H1 (cell line): ENCODE results near the gene LSM14B. TPM values are rescaled to one million over a fixed set of nuclear protein-coding genes. Genes with fewer than 3 reads are reported as not detected.

Experiments used
- CTCF ChIA-PET: fragments of 300-600 bp; sonication (Branson Sonifier 250); formaldehyde crosslinking; loops from one replicate; lab custom pipeline; 2021; ENCODE audit not compliant: partially characterized antibody; lab: Charles Lee
- POLR2A ChIA-PET: fragments of 300-600 bp; sonication (Branson Sonifier 250); formaldehyde crosslinking; loops from one replicate; lab custom pipeline; 2021; ENCODE audit warnings: inconsistent platforms; ENCODE audit not compliant: partially characterized antibody; lab: Charles Lee
- DNase-seq, 2 experiments: peaks; one replicate each; pipeline versions ENCODE4 v3.0.0 to v3.0.0-alpha.2; 2010 to 2022; ENCODE audit warnings: low spot score in 2 of 2, low read depth in 1 of 2, mixed read lengths in 1 of 2
- FAIRE-seq: peaks from 2 replicates; lab custom pipeline; 2011; peaks lifted over from hg19 to GRCh38; lab: Jason Lieb, UNC
- H2AFZ ChIP-seq: 2 replicates; pipeline ENCODE4 v1.8.1; 2012; ENCODE audit warnings: low read length, inconsistent platforms
- H2AK5ac ChIP-seq: 2 replicates; pipeline ENCODE4 v1.6.1; 2013; ENCODE audit warnings: low read depth, low read length
- H2BK120ac ChIP-seq: replicated peaks from 2 replicates; pipeline ENCODE3; 2013; ENCODE audit warnings: low read depth, low read length, inconsistent platforms
- H2BK12ac ChIP-seq: 2 replicates; pipeline ENCODE4 v1.6.1; 2013; ENCODE audit warnings: low read depth, low read length
- H2BK15ac ChIP-seq: 2 replicates; pipeline ENCODE4 v1.6.1; 2013; ENCODE audit warnings: low read length
- H2BK20ac ChIP-seq: 2 replicates; pipeline ENCODE4 v1.6.1; 2013; ENCODE audit warnings: low read length
- H2BK5ac ChIP-seq: 2 replicates; pipeline ENCODE4 v1.6.1; 2013; ENCODE audit warnings: low read depth, low read length
- H3K14ac ChIP-seq: 2 replicates; pipeline ENCODE4 v1.6.1; 2013; ENCODE audit warnings: inconsistent platforms; ENCODE audit not compliant: insufficient read length
- H3K18ac ChIP-seq: 2 replicates; pipeline ENCODE4 v1.6.1; 2013; ENCODE audit warnings: low read length; ENCODE audit errors: extremely low read depth
- H3K23ac ChIP-seq: 2 replicates; pipeline ENCODE4 v1.6.1; 2013; ENCODE audit warnings: inconsistent platforms; ENCODE audit not compliant: insufficient read length
- H3K23me2 ChIP-seq: 2 replicates; pipeline ENCODE4 v1.6.1; 2013; ENCODE audit warnings: low read depth, low read length
- H3K27ac ChIP-seq: 2 replicates; pipeline ENCODE4 v1.6.1; 2011; ENCODE audit warnings: low read depth, low read length, inconsistent platforms
- H3K27me3 ChIP-seq, 4 experiments: replicated peaks in 1 of 4; 1 replicate in 1 of 4; 2 replicates in 3 of 4; pipeline versions ENCODE4 v1.6.1 to v1.8.1; 2011 to 2013; ENCODE audit warnings: low read length in 3 of 4, mild to moderate bottlenecking in 3 of 4, inconsistent platforms in 2 of 4, mixed read lengths in 2 of 4, moderate library complexity in 1 of 4; ENCODE audit not compliant: control insufficient read depth in 3 of 4, insufficient read depth in 3 of 4; ENCODE audit errors: extremely low read depth in 1 of 4
- H3K36me3 ChIP-seq, 4 experiments: 2 replicates each; pipeline versions ENCODE4 v1.6.1 to v1.8.1; 2011 to 2013; ENCODE audit warnings: mild to moderate bottlenecking in 4 of 4, low read length in 3 of 4, moderate library complexity in 2 of 4, control low read depth in 1 of 4, inconsistent platforms in 1 of 4; ENCODE audit not compliant: insufficient read depth in 4 of 4, control insufficient read depth in 2 of 4
- H3K4ac ChIP-seq: replicated peaks from 2 replicates; pipeline ENCODE3; 2013; ENCODE audit warnings: low read length, low read depth, mixed read lengths, inconsistent platforms; ENCODE audit not compliant: insufficient read length
- H3K4me1 ChIP-seq, 4 experiments: replicated peaks in 1 of 4; 1 replicate in 1 of 4; 2 replicates in 3 of 4; pipeline versions ENCODE4 v1.6.1 to v1.8.1; 2011 to 2013; ENCODE audit warnings: low read length in 3 of 4, inconsistent platforms in 2 of 4, mixed read lengths in 1 of 4; ENCODE audit not compliant: insufficient read depth in 4 of 4, control insufficient read depth in 3 of 4
- H3K4me2 ChIP-seq, 2 experiments: 2 replicates each; pipeline versions ENCODE4 v1.6.1 to v1.8.1; 2011 to 2013; ENCODE audit warnings: low read depth in 2 of 2, low read length in 2 of 2, control low read depth in 1 of 2, inconsistent platforms in 1 of 2, mild to moderate bottlenecking in 1 of 2; ENCODE audit not compliant: insufficient read depth in 1 of 2
- H3K4me3 ChIP-seq, 4 experiments: fragments of 200-600, 300-600 bp in 1 of 4; sonication (generic), shearing (Covaris generic), sonication (Bioruptor Twin) in 1 of 4; 2 replicates each; pipeline versions ENCODE4 v1.5.1 to v1.8.1; 2011 to 2016; ENCODE audit warnings: low read length in 4 of 4, low read depth in 3 of 4, control low read depth in 2 of 4, inconsistent platforms in 2 of 4, mild to moderate bottlenecking in 2 of 4, mixed read lengths in 1 of 4, moderate library complexity in 1 of 4; ENCODE audit not compliant: insufficient read depth in 2 of 4; ENCODE audit errors: extremely low read depth in 1 of 4
- H3K56ac ChIP-seq: replicated peaks from 2 replicates; pipeline ENCODE3; 2013; ENCODE audit warnings: low read depth, mild to moderate bottlenecking, mixed read lengths, low read length, inconsistent platforms; ENCODE audit not compliant: insufficient read length
- H3K79me1 ChIP-seq: 2 replicates; pipeline ENCODE4 v1.6.1; 2013; ENCODE audit warnings: low read depth, low read length, control low read depth
- H3K79me2 ChIP-seq, 2 experiments: 2 replicates each; pipeline versions ENCODE4 v1.6.1 to v1.8.1; 2012 to 2013; ENCODE audit warnings: low read length in 2 of 2, mild to moderate bottlenecking in 2 of 2, inconsistent platforms in 1 of 2; ENCODE audit not compliant: insufficient read depth in 2 of 2, control insufficient read depth in 1 of 2
- H3K9ac ChIP-seq, 4 experiments: replicated peaks in 1 of 4; 1 replicate in 1 of 4; 2 replicates in 3 of 4; pipeline versions ENCODE4 v1.6.1 to v1.8.1; 2011 to 2013; ENCODE audit warnings: low read depth in 3 of 4, low read length in 3 of 4, control low read depth in 2 of 4, mild to moderate bottlenecking in 2 of 4, moderate library complexity in 2 of 4, inconsistent platforms in 1 of 4; ENCODE audit errors: extremely low read depth in 1 of 4
- H3K9me3 ChIP-seq, 2 experiments: 2 replicates each; pipeline versions ENCODE4 v1.6.1 to v1.8.1; 2012 to 2013; ENCODE audit warnings: mild to moderate bottlenecking in 2 of 2, moderate library complexity in 2 of 2, control low read depth in 1 of 2, inconsistent platforms in 1 of 2, low read depth in 1 of 2, low read length in 1 of 2, mixed read lengths in 1 of 2; ENCODE audit not compliant: insufficient read depth in 2 of 2
- H4K20me1 ChIP-seq, 2 experiments: replicated peaks in 1 of 2; 2 replicates each; pipeline versions ENCODE3 to v1.8.1; 2011 to 2013; ENCODE audit warnings: inconsistent platforms in 2 of 2, low read length in 2 of 2, mild to moderate bottlenecking in 1 of 2; ENCODE audit not compliant: insufficient read depth in 2 of 2, control insufficient read depth in 1 of 2
- H4K5ac ChIP-seq: 2 replicates; pipeline ENCODE4 v1.6.1; 2013; ENCODE audit warnings: low read length, low read depth, mixed read lengths, inconsistent platforms; ENCODE audit not compliant: insufficient read length
- H4K8ac ChIP-seq: 2 replicates; pipeline ENCODE4 v1.8.0; 2013; ENCODE audit warnings: mild to moderate bottlenecking, moderate library complexity, low read length, inconsistent platforms; ENCODE audit not compliant: insufficient read depth; ENCODE audit errors: extremely low read depth
- H4K91ac ChIP-seq: replicated peaks from 2 replicates; pipeline ENCODE3; 2013; ENCODE audit warnings: low read length, mixed read lengths, inconsistent platforms; ENCODE audit not compliant: insufficient read length
- NANOG ChIP-seq: IDR thresholded peaks from 2 replicates; pipeline ENCODE4 v1.6.1; 2011; ENCODE audit warnings: low read length, low read depth, mild to moderate bottlenecking, inconsistent platforms; ENCODE audit not compliant: insufficient read depth, poor library complexity, severe bottlenecking
- POLR2A ChIP-seq, 2 experiments: IDR thresholded peaks; 1 replicate in 1 of 2; 2 replicates in 1 of 2; pipeline ENCODE4 v1.6.1; 2011; ENCODE audit warnings: low read depth in 2 of 2, low read length in 2 of 2, mild to moderate bottlenecking in 2 of 2; ENCODE audit errors: control extremely low read depth in 1 of 2
- RNF2 ChIP-seq: fragments of 200-900, 300-1000 bp; sonication (generic); IDR thresholded peaks from 2 replicates; pipeline ENCODE4 v1.7.1; 2016; ENCODE audit warnings: borderline replicate concordance, low read depth, mild to moderate bottlenecking, antibody characterized with exemption, low read length; ENCODE audit not compliant: poor library complexity, severe bottlenecking; ENCODE audit errors: missing control alignments
- SIN3A ChIP-seq, 2 experiments: IDR thresholded peaks in 1 of 2; conservative IDR thresholded peaks in 1 of 2; 2 replicates each; pipeline ENCODE4 v1.6.1; 2011 to 2012; ENCODE audit warnings: low read length in 2 of 2, improper control_type of control experiment in 1 of 2, low read depth in 1 of 2, mild to moderate bottlenecking in 1 of 2
- ZNF274 ChIP-seq: IDR thresholded peaks from 2 replicates; pipeline ENCODE4 v1.7.0; 2012; ENCODE audit warnings: low read length, borderline replicate concordance; ENCODE audit errors: extremely low read depth
- WGBS, 2 experiments: shearing (Covaris generic) in 1 of 2; methylation state at CpG; one replicate each; pipeline versions ENCODE4 v1.1.6 to v1.1.7; 2013 to 2015; ENCODE audit warnings: low lambda C conversion rate in 2 of 2, mixed read lengths in 2 of 2, inconsistent platforms in 1 of 2, low coverage in 1 of 2, missing lambda C conversion rate in 1 of 2; ENCODE audit not compliant: insufficient replicate concordance in 2 of 2, insufficient coverage in 1 of 2, insufficient read length in 1 of 2; ENCODE audit errors: extremely low coverage in 1 of 2, missing lambda C conversion rate in 1 of 2; 5-methylcytosine and 5-hydroxymethylcytosine counted together
- polyA plus RNA-seq, 7 experiments: library from polyadenylated mRNA; depleted of rRNA in 3 of 7; stranded (reverse) in 5 of 7; unstranded in 2 of 7; fragments of >200 nt in 5 of 7; fragments of 200-250 nt in 2 of 7; gene quantifications; 1 replicate in 5 of 7; 2 replicates in 1 of 7; 4 replicates in 1 of 7; pipeline versions ENCODE4 v1.2.1 to v1.2.3, GENCODE V29; 2011 to 2013; ENCODE audit warnings: missing spikeins in 2 of 7, mixed read lengths in 2 of 7
- total RNA-seq: library from RNA; stranded (reverse); fragmentation: NEBNext Ultra II Directional; extraction: Animal tissue kit (Norgen Biotek cat#: 25700); gene quantifications from 2 replicates; pipeline ENCODE4 v1.2.1, GENCODE V29; 2021

The LSM14B gene
- total and polyA plus RNA-seq, 2 of the 8 experiments (the other 6 are each of a cell fraction or from before 2014, with no cell fraction given) = 58.3 to 65.6 TPM

GRCh38 chr20:62164879-62165761, 42.8 kb downstream of the LSM14B start:
- Histone ChIP-seq H2BK120ac (no peak overlapping the region), H3K4me1 (no peaks in the 10 kb centered on the region), H3K23ac (no peak overlapping the region), H2BK5ac (no peak overlapping the region; the same call in 1 of the 2 replicates), H4K5ac (no peak overlapping the region), H2AK5ac (no peak overlapping the region), H3K4ac (no peak overlapping the region), H2AFZ (no peak overlapping the region), H4K91ac (no peak overlapping the region), H3K23me2 (no peaks in the 10 kb centered on the region), H2BK12ac (no peak overlapping the region), H3K79me2 (no peaks in the 10 kb centered on the region), H3K18ac (no peak overlapping the region), H3K14ac (no peak overlapping the region), H3K4me3 (no peak overlapping the region), H3K9me3 (no peaks in the 10 kb centered on the region), H3K27me3 (no peaks in the 10 kb centered on the region), H3K27ac (no peak overlapping the region), H3K79me1 (no peaks in the 10 kb centered on the region), H2BK20ac (no peak overlapping the region), H2BK15ac (no peak overlapping the region), H3K4me2 (no peak overlapping the region), H4K8ac (peak overlapping the region; percentile 62; the same call in 1 of the 2 replicates), H3K36me3 (peaks cover 11 to 55% (median 32%) of the 10 kb centered on the region in 4 experiments), H3K56ac (no peak overlapping the region), H3K9ac (no peak overlapping the region), H4K20me1 (peaks cover 4 to 27% of the 10 kb centered on the region in 2 experiments)
- 95% methylated on average over 41 of the region's 41 CpGs; no CpG with 5 or more reads in 1 of the 2 experiments for WGBS, 2 experiments
- CTCF ChIA-PET = interaction anchor here (0.9 to 2.1 kb wide), 4 partner anchors 8 to 29 kb away, joined by 3 to 6 read pairs (median 4); no protein-coding TSS in a partner anchor
- FAIRE-seq (no peak), DNase-seq (no peak)
- POLR2A ChIA-PET = interaction anchor here (0.9 to 1.6 kb wide), 2 partner anchors 9 to 15 kb away, joined by 5 to 7 read pairs; no protein-coding TSS in a partner anchor
- no peak for TF ChIP-seq SIN3A (conservative IDR thresholded peaks at IDR 0.05 in 1 of 2, IDR thresholded peaks at IDR 0.05 in 1 of 2; ENCODE audit: low read depth in 1 of 2, low read length in 2 of 2)
- TF ChIP-seq POLR2A (IDR thresholded peaks at IDR 0.05; ENCODE audit: control extremely low read depth in 1 of 2, low read depth in 2 of 2, low read length in 2 of 2) = no peak
- TF ChIP-seq NANOG = no peak
- no peak for TF ChIP-seq ZNF274
- TF ChIP-seq RNF2 = no peak
